Measurements from ENCODE around the gene DPP10. TPM values are rescaled to one million over a fixed set of nuclear protein-coding genes. Genes with fewer than 3 reads are reported as not detected.

Gene DPP10
- total and polyA plus RNA-seq, 8 donors, result 1.1 to 8.2 (median 5.8) TPM

DNA sequence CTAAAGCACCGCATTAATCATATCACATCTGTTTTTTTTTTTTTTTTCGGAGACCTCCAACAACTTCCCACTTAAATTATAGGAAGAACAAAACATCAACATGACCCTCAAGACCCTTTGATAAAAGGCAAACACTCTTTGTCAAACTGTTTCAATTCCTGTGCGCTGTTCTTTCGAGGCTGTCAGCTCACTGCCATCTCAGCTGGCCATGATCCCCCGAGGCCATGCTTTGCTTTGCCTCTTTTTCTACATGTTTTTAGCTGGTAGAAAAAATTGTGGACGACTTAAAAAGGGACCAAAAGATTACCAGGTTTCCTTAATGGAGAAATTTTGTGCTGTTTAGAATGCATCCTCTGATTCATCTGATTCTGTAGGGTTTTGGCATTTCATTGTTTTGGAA is 138.2 kb downstream of the DPP10 start:
- Histone ChIP-seq H3K27ac (no peak overlapping the region), H3K36me3 (no peaks in the 10 kb centered on the region), H3K27me3 (no peaks in the 10 kb centered on the region), H3K4me1 (no peaks in the 10 kb centered on the region), H3K9me3 (no peaks in the 10 kb centered on the region), H3K4me3 (no peak overlapping the region)
- ATAC-seq, result no peak
- TF ChIP-seq, protein P1, sequence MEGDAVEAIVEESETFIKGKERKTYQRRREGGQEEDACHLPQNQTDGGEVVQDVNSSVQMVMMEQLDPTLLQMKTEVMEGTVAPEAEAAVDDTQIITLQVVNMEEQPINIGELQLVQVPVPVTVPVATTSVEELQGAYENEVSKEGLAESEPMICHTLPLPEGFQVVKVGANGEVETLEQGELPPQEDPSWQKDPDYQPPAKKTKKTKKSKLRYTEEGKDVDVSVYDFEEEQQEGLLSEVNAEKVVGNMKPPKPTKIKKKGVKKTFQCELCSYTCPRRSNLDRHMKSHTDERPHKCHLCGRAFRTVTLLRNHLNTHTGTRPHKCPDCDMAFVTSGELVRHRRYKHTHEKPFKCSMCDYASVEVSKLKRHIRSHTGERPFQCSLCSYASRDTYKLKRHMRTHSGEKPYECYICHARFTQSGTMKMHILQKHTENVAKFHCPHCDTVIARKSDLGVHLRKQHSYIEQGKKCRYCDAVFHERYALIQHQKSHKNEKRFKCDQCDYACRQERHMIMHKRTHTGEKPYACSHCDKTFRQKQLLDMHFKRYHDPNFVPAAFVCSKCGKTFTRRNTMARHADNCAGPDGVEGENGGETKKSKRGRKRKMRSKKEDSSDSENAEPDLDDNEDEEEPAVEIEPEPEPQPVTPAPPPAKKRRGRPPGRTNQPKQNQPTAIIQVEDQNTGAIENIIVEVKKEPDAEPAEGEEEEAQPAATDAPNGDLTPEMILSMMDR (IDR thresholded peaks at IDR 0.05), result no peak
- no peak for DNase-seq
- intact Hi-C loops (cut with DNase I), result no loop called here
- no peak for FAIRE-seq
- 54 to 58% methylated on average over 6 of the region's 6 CpGs for WGBS, 2 donors

- intact Hi-C loops (cut with DNase I), result no loop called here
- H3K9me3 ChIP-seq, result no peaks in the 10 kb centered on the region
- H3K27me3 ChIP-seq, result no peaks in the 10 kb centered on the region
- no peak for DNase-seq
- H3K36me3 ChIP-seq, result no peaks in the 10 kb centered on the region
- no peak for ATAC-seq
- 64 to 66% methylated on average over 1 of the region's 1 CpG for WGBS, 2 donors
- no peak overlapping the region for H3K27ac ChIP-seq
- H3K4me3 ChIP-seq, result no peak overlapping the region
- no peaks in the 10 kb centered on the region for H3K4me1 ChIP-seq
- no peak for FAIRE-seq
- TF ChIP-seq, protein P1 (IDR thresholded peaks at IDR 0.05), result no peak
Measured at GRCh38 chr2:114598329-114598728, 155.9 kb downstream of the DPP10 start.

DNA sequence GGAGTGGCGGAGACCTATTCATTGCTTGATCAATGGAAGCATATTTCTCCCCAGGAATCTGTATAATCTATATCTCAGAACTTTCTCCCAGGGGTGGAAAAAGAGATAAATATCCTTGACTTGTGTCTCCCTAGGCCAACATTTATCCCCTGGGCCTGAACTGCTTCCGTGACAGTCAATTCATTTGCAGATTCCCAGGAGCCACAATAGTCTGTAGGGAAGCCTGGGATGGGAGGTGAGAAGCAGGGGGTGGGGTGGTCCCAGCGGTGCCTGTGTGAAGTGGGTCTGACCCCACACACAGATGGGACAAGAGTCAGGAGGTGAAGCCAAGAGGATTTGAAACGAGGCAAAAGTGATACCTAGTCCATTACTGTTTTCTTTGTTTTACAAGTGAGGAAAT is 166.8 kb downstream of the DPP10 start:
- no peaks in the 10 kb centered on the region for H3K36me3 ChIP-seq
- no peaks in the 10 kb centered on the region for H3K9me3 ChIP-seq
- no peak for DNase-seq
- H3K4me1 ChIP-seq, result no peaks in the 10 kb centered on the region
- no peak for ATAC-seq
- H3K4me3 ChIP-seq, result no peak overlapping the region
- 51% methylated on average over 4 of the region's 4 CpGs for WGBS, 2 donors
- intact Hi-C loops (cut with DNase I), result no loop called here
- H3K27ac ChIP-seq, result no peak overlapping the region
- H3K27me3 ChIP-seq, result no peaks in the 10 kb centered on the region
- TF ChIP-seq, protein P1 (IDR thresholded peaks at IDR 0.05), result no peak
- FAIRE-seq, result no peak

DNA sequence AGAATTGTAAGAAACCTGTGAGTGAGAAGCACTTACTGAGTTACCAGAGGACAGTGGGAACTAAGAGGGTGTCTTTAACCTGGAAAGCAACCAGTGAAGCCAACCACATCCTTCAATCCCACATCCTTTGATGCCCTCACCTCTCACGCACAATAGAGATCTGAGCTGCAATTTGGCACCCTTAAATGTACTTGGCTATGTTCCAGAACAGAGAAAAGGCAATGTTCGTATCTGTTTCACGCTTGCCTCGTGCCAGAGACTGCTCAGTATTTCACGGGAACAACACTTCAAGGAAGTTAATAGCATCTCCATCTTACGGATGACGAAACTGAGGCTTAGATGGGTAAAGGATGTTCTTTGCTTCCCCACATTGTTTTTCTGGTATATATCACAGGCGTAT is 167.4 kb downstream of the DPP10 start:
- intact Hi-C loops (cut with DNase I), result no loop called here
- TF ChIP-seq, protein P1 (IDR thresholded peaks at IDR 0.05), result no peak
- 56 to 64% methylated on average over 8 of the region's 8 CpGs for WGBS, 2 donors

DNA sequence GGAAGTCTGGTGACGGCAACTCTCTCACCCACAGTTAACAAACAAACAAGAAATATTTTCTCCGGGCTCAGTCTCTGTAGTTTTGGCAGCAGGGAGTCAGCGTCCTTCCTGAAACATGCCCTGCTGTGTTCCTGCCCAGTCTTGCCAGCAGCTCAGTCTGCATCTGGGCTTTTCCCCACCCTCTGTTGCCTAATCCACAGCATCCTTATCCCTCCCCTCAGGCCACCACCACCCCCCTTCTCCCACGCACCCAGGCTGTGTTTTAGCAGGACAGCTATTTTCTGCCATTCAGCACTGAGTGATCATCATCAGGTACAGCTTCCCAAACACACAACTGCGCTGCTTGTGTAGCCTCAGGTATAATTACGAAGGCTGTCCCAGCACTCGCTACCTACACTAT is 168.2 kb downstream of the DPP10 start:
- FAIRE-seq (no peak), ATAC-seq (no peak), DNase-seq (no peak)
- intact Hi-C loops (cut with DNase I), result no loop called here
- Histone ChIP-seq H3K4me1 (no peaks in the 10 kb centered on the region), H3K9me3 (no peaks in the 10 kb centered on the region), H3K27me3 (no peaks in the 10 kb centered on the region), H3K36me3 (no peaks in the 10 kb centered on the region), H3K27ac (no peak overlapping the region), H3K4me3 (no peak overlapping the region)
- 32 to 36% methylated on average over 7 of the region's 7 CpGs for WGBS, 2 donors
- TF ChIP-seq, protein P1 (IDR thresholded peaks at IDR 0.05), result no peak

More for the DNA sequence above, 167.4 kb downstream of the DPP10 start:
- Histone ChIP-seq H3K36me3 (no peaks in the 10 kb centered on the region), H3K27me3 (no peaks in the 10 kb centered on the region), H3K4me3 (no peak overlapping the region), H3K4me1 (no peaks in the 10 kb centered on the region), H3K9me3 (no peaks in the 10 kb centered on the region), H3K27ac (no peak overlapping the region)
- FAIRE-seq, result no peak
- no peak for DNase-seq
- ATAC-seq, result no peak
